Head of caudate nucleus (tissue), 42 donors: Measurements from ENCODE around the gene NTF3.
A peak's percentile ranks its signal among the peaks of the same experiment; 100 is the strongest.

Experiments
- DNase-seq, 42 donors: peaks; one replicate each; pipeline versions ENCODE4 v3.0.0 to v3.0.0-alpha.2; 2020 to 2021; ENCODE audit warnings: mixed read lengths in 7 of 42
- intact Hi-C: fragments of 100-400 bp; cut with DNase I; formaldehyde crosslinking; loops from one replicate; pipeline ENCODE4 v1.15.0; 2022

NTF3 gene

DNA sequence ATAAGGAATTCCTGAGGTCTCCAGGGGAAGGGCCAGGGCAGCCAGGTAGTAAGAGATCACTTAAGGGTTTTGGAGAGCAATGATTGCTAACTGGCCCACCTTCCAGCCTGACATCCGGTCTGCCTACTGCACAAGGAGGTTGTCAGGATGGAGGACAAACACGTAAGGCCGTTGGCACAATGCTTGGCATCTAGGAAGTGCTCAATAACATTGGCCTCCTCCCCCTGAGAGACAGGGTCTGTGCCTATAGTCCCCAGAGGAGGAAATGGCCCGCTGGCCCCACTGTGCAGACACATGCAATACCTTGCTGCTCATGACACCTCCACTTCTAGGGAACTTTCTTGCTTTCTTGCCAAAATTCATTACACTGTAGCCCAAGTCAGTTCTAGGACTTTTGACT lies 73.2 kb downstream of the NTF3 start:
- intact Hi-C loops: no loop called here

DNA sequence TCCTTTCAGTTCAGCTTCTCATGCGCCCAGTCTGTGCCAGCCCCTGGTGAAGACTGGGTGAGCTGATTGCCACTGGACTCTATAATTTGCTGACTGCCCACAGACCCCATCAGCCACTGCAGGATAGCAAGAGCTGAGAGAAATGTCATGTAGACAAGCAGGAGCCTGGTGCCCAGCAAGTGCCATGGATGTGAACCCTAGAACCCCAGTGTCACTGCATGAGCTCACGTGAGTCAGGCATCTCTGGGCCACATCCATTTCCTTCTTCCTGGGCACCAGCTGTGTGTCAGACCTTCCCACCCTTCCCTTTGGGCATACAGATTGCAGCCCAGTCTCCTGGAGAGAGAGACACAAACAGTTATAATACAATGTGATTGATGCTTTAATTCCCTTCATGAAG lies 73.8 kb downstream of the NTF3 start:
- DNase-seq: peak in 2 of 42 donors; percentile 9 to 14
- intact Hi-C loops: no loop called here

More for the DNA sequence above, 73.2 kb downstream of the NTF3 start:
- DNase-seq: peak in 1 of 42 donors; percentile 21

DNA sequence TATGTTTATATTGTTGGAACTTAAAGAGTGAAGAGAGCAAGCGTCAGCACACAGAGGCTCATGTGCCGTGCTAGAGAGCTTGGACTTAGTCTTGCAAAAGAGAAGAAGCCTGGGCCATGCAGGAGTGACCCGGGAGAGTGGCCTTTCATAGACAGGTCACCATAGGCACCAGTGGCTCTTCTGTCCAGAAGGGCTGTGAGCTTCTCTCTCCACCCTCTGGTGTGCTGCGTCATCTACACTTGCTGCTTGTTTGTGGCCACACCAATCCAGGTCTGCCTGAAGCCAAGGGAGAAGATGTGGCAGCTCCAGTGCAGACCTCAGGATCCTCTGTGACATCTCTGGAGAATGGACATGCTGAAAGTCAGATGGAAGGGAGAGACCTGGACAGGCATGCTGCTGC lies 74.4 kb downstream of the NTF3 start:
- DNase-seq: peak in 2 of 42 donors; percentile 10 to 35
- intact Hi-C loops: no loop called here

DNA sequence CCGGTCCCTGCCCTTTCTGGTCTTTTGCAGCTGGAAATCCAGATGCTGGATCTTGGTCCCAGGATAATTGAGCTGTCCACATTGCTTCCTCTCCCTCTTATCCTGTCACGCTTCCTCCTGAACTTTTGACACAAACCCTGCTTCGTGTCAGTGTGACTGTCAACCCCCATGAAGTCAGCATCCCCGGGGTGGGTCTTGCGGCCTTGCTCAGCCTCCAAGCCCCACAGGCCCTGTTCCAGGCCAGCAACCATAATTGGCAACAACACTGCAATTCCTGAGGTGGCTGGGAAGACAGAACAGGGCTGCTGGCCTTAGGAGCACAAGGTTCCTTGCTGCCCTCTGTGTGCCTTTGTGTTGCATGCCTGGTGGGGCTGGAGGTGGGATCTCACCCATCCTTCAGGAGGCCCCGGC lies 74.9 kb downstream of the NTF3 start:
- peak in 1 of 42 donors; percentile 26 for DNase-seq
- intact Hi-C loops: no loop called here

DNA sequence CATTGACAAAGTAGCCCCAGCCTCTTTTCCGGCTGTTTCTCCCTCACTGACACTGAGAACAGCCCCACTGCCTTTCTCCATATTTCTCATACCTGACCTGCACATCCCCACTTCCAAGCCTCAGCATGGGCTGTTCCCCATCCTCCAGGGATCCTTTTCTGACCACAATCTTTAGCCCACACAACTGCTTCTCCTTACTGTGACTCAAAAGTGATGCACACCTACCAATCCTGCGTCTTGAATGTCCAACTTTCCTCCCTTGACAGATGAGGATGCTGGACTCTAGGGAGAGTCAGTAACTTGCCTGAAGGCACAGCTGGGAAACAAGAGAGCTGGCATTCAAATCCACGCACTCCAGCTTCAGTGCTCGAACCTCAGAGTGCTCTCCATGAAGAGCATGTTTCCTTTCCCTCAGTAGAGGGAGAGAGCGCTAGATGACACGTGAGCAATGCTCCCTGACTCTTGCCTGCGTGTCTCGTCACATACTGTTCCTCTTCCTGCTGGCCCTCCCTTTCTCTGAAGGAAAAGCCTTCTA lies 75.6 kb downstream of the NTF3 start:
- peak in 2 of 42 donors; percentile 14 to 21 for DNase-seq
- intact Hi-C loops: no loop called here

DNA sequence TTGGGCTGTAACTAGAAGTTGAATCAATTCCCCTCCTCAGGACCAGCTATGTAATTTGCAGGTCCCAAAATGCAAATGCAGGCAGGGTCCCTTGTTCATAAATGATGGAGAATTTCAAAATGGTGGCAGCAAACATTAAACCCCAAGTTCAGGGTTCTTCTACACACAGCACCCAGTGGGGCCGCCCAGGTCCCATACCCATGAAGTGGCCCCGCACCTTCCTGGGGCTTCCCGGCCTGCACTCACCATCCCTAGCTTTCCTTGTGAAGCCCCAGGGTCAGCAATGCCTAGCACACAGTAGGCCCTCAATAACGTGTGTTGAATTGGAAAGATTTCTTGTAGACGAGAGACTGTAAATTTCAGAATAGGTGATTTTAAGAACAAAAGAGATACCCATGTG lies 76.0 kb downstream of the NTF3 start:
- peak in 1 of 42 donors; percentile 31 for DNase-seq
- intact Hi-C loops: no loop called here

DNA sequence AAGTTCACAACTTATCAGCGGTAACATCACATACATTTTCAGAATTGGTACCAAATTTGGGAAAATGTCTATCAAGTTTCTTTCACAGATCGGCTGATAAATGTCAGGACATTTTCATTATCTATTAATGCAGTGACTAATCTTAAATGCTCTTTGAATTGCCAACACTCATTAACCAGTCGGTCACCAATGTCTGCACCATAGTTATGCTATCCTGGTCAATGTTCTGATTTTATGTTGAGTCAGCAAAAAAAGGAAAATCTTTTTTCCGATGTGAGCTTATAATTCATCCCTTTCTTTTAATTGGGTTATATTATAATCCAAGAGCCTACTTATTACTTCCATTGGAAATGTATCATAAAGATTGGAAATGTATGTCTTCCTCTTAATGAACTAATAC lies 77.2 kb downstream of the NTF3 start:
- DNase-seq: peak in 1 of 42 donors; percentile 18
- intact Hi-C loops: no loop called here

DNA sequence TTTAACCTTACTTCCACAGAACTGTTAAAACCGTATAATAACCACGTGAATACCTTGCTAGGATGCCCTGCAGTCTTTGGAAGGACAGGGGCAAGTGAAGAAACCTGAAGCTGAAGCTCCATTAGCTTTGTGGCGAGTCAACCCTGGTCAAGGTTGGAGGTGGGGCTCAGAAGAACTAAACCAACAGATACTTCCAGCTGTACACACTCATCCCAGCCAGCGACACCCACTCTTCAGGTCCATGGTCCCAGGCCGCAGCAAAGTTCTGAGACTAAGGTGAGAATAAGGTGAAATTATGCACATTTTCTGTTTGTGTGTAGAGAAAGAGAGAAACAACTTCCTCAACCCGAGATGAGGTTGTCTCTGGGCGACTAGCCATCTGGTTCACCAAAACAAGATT lies 77.6 kb downstream of the NTF3 start:
- peak in 1 of 42 donors; percentile 34 for DNase-seq
- intact Hi-C loops: no loop called here

DNA sequence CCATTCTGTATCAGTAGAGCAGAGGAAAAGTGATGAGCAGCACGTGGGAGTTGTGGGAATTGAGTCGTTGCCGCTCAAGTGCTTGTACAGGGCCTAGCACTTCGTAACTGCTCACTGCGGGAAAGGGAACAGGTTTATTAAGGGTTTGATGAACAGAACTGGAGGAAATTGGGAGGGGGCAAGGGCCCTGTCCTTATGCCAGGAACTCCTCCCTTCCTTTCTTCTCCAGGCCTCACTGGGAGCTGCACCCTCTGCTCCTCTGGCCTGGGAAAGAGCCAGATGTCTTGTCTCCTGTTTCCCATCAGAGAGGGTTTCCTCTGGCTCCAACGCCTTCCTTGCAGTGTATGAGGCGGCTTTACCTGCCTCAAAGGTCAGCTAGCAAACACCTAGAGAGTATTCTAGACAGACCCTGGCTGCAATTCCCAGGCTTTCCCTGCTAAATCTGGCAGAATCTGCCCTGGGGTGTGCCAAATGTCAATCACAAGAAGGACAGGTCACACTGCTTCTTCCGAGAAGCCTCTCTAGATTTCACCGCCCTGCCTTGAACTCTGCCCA lies 78.4 kb downstream of the NTF3 start:
- intact Hi-C loops: no loop called here

DNA sequence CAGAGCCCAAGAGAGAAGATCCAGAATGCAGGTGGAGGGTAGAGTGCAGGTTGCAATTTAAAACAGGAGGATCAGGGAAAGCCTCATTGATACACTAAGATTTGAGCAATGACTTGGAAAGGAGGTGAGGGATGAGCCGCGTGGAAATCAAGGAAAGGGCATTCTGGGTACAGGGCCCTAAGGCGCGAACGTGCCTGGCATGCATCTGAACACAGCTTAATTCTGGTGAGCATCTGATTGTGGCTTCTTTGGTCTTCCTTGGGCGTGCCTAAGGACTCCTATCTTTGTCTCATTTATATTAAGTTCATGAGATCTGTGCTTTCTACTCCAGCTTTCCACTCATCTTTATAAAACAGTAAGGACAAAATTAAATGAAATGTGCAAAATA lies 79.3 kb downstream of the NTF3 start:
- DNase-seq: peak in 1 of 42 donors; percentile 24
- intact Hi-C loops: no loop called here

More for the DNA sequence above, 78.4 kb downstream of the NTF3 start:
- peak in 1 of 42 donors; percentile 22 for DNase-seq

DNA sequence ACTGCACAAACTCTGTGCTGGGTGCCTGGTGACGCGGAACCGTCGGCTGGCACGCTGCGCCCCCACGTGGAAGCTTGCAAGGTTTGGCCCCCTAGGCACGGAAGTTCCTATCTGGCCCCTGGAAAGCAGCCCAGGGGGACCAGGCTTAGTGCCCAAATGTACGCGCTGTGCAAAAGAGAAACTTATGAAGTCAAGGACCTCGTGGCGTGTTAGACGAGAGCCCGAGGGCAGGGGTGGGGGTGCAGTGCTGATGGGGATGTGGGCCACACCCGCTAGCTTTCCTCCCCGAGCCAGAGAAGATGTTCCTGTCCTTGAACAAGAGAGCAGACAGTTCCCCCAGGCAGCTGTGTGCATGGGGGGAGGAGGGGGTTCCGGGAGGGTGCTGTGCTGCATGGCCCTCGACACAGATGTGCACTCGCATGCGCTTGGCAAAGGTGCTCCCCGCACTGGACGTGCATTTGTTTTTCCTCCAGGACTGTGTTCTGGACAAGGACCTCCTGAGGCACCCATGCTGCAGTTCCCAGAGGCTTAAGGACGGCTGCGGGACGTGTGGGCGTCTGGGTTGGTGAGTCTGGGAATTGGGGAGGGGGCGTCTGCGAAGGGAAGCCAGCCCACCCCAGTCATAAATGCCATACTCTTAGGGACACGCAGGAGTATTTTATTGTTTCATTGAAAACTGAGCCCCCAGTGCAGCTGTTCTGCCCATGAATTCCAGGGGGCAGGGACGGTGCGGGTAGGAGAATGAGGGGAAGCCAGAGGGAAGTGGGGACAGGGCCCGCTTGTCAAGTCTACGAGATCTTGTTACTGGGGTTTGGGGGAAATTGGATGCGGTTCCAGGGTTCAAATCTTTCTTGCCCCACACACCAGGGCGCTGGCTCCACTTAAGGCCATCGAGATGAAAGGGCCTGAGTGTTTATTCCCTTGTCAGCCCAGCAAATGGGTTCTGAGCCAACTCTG lies 80.0 kb downstream of the NTF3 start:
- intact Hi-C loops: no loop called here
- DNase-seq: peak in 3 of 42 donors; percentile 8 to 43 (median 11)

DNA sequence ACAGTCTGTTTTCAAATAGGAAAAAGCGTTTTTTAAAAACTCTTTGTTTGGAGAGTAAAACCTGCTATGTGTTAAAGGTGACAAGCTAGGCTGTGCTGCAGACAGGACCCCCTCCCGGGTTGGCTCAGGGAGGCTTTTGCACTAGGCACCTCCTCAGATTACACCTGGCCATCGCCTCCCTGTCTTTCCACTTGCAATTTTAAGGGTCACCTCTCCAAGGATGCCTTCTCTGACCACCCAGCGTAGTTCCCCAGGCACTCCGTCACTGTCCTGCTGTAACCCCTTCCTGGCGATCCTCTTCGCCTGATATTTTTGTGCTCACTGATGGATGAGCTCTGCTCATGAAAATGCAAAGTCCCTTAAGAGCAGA lies 80.7 kb downstream of the NTF3 start:
- no peak for DNase-seq
- intact Hi-C loops: no loop called here

DNA sequence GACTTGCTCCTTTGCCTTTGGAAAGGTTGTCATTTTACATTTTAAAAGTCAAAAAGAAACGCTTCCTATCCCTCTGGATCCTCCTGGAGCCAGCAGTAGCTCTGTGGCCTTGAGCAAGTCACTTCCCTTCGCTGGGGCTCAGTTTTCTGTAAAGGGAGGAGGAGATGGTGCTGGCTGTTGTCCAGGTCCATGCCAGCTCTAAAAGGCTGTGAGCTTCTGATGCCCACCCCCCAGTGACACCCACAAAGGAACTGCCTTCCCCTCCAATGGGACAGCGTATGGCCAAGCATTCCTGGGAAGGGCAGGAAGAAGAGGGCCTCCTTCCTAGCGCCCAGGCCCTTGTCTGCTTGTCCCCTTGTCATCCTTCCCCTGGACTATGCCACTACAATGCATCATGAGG lies 81.5 kb downstream of the NTF3 start:
- DNase-seq: peak in 1 of 42 donors; percentile 9
- intact Hi-C loops: no loop called here

DNA sequence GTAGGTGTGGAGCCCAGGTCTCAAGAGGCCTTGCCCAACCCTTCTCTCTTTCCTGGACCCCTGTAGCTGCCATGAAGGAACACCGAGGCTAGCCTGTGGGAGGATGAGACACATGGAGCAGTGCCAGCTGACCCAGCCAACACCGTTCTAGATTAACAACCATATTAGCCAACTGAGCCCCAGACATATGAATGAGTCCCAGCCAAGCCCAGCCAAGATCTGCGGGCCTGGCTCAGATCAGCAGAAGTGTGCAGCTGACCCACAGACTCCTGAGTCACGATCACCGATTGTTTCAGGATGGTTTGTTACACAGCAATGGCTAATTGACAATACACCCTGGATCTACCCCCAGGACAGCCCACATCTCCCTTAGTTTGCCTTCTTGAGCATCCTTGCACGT lies 82.1 kb downstream of the NTF3 start:
- intact Hi-C loops: no loop called here
- DNase-seq: peak in 1 of 42 donors; percentile 18

DNA sequence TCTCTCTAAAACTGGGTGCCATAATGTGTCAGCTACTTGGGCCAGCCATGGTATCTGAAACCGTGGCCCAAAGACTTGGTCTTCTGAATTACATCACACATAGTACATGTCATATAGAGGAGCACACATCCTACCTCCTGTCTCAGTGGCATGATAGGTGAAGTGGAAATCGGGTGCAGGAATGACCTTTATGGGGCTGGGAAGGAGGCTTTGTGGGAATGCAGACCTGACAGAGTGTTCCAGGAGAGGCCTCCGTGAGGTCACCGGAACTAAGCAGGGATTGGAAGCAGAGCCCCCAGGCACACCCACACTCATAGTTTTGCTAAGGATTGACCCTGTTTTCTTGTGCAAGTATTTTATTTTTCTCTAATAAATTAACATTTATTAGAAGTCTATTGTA lies 82.6 kb downstream of the NTF3 start:
- peak in 1 of 42 donors; percentile 4 for DNase-seq
- intact Hi-C loops: no loop called here

DNA sequence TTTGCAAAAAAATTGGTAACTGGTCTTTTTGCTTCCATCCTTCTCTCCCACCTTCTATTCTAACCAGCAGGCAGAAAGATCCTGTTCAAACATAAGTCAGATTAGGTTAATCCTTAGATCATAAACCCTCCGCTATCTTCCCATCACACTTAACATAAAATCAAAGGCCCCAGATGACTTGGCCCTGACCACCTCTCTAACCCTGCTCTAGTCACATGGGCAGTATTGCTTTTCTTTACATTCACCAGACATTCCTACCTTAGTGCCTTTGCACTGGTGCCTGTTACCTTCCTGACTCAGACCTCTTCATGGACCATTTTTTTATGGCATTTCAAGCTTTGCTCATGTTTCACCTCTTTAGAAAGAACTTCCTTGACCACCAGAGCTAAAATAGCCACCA lies 83.5 kb downstream of the NTF3 start:
- intact Hi-C loops: no loop called here

DNA sequence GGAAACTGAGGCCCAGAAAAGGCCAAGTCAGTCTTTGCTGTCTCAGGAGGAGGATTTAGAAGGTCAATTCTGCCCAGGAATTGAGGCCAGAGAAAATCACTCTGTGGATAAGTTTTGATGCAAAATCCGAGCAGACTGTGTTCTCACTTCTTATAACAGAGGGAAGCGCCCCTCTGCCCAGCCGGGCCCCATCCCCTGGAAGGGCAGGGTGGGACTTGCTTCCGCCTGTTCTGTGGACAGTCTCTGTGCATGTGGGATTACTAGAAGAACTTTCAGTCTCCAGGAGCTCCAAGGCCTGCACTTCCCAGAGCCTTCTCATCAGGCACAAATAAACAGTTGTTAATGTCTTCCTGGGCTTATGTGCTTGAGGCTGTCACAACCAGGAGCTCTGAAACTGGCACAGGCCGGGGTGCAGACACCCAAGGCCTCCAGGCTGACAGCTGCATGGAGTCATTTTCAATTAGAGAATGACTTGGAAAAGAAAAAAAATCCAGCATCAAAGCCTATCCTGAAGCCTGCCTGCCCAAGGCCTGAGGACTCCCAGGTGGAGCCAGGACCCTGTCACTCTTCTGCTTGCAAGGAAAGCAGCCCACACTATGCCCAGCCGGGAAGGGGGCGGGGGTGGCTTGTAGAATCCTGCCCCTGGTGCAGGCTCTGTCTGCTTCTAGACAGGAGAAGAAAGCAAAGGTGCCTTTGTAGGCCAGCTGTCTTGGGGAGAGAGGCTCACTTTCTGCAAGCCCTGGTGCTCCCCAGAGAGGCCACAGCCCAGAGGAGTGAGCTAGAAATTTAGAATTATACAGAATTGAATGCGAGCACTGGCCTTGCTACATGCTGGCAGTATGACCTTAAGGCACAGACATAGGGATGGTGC lies 84.7 kb downstream of the NTF3 start:
- no peak for DNase-seq
- intact Hi-C loops: no loop called here

More for the DNA sequence above, 83.5 kb downstream of the NTF3 start:
- DNase-seq: peak in 1 of 42 donors; percentile 9

DNA sequence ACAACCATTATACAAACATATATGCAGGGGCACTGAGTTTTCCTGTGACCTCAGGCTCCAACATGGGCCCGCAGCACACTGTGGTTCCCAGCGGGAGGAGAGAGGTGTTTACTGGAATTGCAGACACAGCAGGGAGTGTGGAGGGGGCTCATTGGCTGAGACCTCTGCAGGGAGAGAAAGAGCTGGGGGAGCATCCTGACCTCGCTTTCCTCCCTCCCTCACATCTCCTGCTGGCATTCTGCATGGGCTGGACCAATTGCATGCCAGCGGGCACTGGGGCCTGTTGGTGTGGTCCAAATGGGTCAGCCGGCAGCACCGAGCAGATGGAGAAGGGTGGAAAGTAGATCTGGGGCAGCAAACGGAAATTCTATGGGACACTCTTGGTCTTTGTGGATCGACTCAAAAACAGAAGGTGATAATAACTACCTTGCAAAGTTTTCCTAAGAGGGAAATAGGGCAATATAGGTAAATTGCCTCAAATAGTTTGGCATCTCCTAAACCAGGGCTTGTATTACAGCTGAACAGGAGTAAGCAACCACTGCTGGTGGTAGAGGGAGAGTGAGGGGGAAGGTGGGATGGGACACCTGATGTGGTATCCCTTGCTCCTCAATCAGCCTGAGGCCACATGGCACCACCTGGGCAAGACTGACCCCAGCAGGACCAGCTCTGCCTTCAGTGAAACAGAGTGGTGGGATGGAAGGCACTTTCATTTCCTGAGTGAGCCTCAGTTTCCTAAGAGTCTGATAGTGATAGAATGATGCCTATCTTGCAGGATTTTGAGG lies 86.9 kb downstream of the NTF3 start:
- intact Hi-C loops: no loop called here
- no peak for DNase-seq

DNA sequence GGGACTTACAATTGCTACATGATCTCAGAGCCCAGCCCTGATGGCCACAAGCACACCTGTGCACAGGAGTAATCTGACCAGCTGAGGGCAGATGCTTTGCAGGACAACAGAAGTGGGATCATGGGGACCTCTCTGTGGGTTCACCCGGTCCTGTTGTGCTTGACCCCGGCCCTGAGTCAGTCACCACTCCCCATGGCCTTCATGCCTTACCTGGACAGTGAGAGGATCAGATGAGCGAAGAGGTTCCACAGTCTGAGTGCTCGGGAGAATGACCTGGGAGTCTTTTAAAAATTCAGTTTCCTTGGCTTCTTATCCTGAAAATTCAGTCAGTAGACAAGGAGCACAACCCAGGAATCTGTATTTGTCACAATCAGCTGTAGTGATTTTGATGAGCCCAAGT lies 88.1 kb downstream of the NTF3 start:
- intact Hi-C loops: no loop called here
- DNase-seq: no peak
